ENCODE measurements around the gene CBLN3. TPM values are rescaled to one million over a fixed set of nuclear protein-coding genes. Genes with fewer than 3 reads are reported as not detected.
A peak's percentile ranks its signal among the peaks of the same experiment; 100 is the strongest.

The CBLN3 gene
- total RNA-seq, 4 donors from 2014 or later, result 0.79 to 9.7 (median 1.6) TPM

DNA sequence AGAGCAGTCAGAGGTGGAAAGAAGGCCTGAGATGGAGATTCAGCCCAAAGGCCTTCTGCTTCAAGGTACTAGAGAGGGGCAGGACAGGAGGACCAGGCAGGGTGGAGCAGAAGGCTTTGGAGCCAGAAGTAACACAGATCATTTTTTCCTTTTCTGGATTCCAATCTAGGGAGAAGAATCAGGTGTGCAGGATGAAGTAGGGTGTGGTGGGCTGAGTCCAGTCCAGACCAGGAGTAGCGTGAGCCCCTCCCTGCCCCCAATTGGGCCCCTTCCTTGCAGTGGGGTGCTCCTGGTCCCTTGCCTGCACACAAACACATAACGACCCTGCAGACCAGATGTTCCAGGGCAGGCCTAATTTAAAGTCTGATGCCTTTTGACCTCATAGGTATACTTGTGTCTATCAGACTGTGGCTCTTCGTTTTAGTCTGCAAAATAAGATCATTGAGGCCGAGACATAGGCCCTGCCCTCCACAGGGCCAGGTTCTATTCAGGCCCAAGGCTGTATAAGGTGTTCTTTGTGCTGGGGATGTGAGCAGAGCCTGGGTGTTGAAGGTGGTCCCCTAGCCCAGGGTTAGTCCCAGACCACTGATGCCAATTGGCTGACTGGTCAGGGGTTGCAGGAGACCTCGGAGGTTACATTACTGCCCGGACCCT is 31.7 kb downstream of the CBLN3 start:
- in situ Hi-C loops (cut with MboI; ENCODE audit: low pct_ligation_motif_present in 1 of 4, low pct_unique_long_range_greater_than_20kb in 1 of 4, low sequenced_read_pairs in 3 of 4) (no loop called here), intact Hi-C loops (cut with DNase I; ENCODE audit: low total_unique reads) (no loop called here)
- 50% methylated on average over 6 of the region's 6 CpGs; no CpG with 5 or more reads in 1 of the 2 donors for WGBS, 2 donors (ENCODE audit: low coverage in 1 of 2)
- TF ChIP-seq POLR2AphosphoS5 (IDR thresholded peaks at IDR 0.05), result no peak
- TF ChIP-seq POLR2A (IDR thresholded peaks at IDR 0.05), result no peak
- TF ChIP-seq, protein P1, sequence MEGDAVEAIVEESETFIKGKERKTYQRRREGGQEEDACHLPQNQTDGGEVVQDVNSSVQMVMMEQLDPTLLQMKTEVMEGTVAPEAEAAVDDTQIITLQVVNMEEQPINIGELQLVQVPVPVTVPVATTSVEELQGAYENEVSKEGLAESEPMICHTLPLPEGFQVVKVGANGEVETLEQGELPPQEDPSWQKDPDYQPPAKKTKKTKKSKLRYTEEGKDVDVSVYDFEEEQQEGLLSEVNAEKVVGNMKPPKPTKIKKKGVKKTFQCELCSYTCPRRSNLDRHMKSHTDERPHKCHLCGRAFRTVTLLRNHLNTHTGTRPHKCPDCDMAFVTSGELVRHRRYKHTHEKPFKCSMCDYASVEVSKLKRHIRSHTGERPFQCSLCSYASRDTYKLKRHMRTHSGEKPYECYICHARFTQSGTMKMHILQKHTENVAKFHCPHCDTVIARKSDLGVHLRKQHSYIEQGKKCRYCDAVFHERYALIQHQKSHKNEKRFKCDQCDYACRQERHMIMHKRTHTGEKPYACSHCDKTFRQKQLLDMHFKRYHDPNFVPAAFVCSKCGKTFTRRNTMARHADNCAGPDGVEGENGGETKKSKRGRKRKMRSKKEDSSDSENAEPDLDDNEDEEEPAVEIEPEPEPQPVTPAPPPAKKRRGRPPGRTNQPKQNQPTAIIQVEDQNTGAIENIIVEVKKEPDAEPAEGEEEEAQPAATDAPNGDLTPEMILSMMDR (IDR thresholded peaks at IDR 0.05), result no peak
- no peak for TF ChIP-seq EP300 (IDR thresholded peaks at IDR 0.05; ENCODE audit: low read depth)
- Histone ChIP-seq H3K36me3 (no peaks in the 10 kb centered on the region), H3K4me3 (peak overlapping the region in 1 of 4 donors; percentile 69), H3K27ac (peak overlapping the region; percentile 74 to 84 (median 78)), H3K4me1 (peaks cover 11 to 53% (median 31%) of the 10 kb centered on the region in 4 donors), H3K9me3 (no peaks in the 10 kb centered on the region), H3K27me3 (no peaks in the 10 kb centered on the region)
- no peak for DNase-seq

DNA sequence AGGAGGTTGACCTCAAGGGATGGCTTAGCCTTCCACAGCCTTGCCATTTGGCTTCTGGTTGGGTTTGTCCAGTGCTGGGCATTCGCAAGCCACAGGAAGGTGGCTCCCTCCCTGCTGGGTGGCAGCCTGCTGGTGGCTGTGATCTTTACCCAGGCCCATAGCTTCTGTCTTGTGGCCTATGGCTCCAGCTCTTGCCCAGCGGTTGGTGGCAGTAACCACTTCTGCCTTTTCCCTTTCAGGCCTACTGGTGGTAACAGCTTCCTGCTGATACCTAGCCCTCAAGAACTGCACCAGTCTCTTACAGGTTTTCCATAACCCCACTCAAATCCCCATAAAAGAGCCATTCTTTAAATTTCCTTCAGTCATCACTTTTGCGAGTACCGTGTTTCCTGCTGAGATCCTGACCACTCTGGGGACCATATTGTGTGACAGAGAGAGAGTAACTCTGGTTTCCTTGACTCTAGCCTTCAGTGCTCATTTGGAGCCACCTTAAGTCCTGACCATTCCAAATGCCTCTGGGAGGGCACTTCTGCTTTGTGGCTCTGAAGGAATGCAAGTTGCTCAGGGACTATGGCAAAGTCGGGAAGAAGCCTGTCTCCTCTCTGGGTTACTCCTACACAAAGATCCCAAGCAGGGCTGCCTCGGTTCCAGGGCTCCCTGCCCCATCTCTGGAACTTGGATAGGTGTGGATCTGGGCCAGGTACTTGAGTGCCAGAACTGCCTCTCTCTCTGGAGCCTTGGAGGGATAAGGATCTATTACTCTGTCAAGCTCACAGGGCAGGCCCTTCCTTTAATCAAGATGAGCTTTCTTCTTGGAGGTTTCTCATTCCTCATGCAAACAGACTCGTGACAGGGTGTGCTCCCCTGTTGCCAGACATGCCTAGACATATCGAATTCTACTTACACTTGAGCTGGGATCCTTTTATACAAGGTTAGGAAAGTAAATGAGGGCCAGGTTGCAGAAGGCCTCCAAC is 33.6 kb downstream of the CBLN3 start:
- in situ Hi-C loops (cut with MboI; ENCODE audit: low pct_ligation_motif_present in 1 of 4, low pct_unique_long_range_greater_than_20kb in 1 of 4, low sequenced_read_pairs in 3 of 4), result no loop called here

DNA sequence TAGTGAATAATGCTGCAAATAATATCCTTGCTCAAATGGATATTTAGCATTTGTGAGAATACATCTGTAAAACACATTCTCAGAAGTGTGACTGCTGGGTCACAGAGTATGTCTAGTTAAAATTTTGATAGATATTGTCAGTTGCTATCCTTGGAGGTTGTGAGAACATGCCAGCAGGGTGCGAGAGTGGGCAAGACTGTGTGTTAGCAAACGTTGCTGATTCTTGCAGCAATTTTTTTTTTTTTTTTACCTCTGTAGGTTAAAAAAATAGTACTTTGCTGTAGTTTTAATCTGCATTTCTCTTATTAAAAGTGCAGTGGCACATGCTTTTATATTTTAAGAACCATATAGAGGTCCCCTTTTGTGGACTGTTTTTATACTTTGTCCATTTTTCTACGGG is 35.2 kb downstream of the CBLN3 start:
- intact Hi-C loops (cut with DNase I; ENCODE audit: low total_unique reads), result no loop called here
- in situ Hi-C loops (cut with MboI; ENCODE audit: low pct_ligation_motif_present in 1 of 4, low pct_unique_long_range_greater_than_20kb in 1 of 4, low sequenced_read_pairs in 3 of 4), result no loop called here
- DNase-seq, result no peak

More for the DNA sequence above, 33.6 kb downstream of the CBLN3 start:
- WGBS, 2 donors (ENCODE audit: low coverage in 1 of 2), result 64 to 65% methylated on average over 2 to 8 of the region's 8 CpGs
- Histone ChIP-seq H3K36me3 (no peaks in the 10 kb centered on the region), H3K4me3 (no peak overlapping the region), H3K4me1 (peaks cover 10 to 42% (median 23%) of the 10 kb centered on the region in 4 donors), H3K27ac (no peak overlapping the region), H3K27me3 (no peaks in the 10 kb centered on the region), H3K9me3 (no peaks in the 10 kb centered on the region)
- TF ChIP-seq POLR2A (IDR thresholded peaks at IDR 0.05) (no peak), POLR2AphosphoS5 (IDR thresholded peaks at IDR 0.05) (no peak), EP300 (IDR thresholded peaks at IDR 0.05; ENCODE audit: low read depth) (no peak)
- TF ChIP-seq, protein P1 (IDR thresholded peaks at IDR 0.05), result no peak
- no peak for DNase-seq
- intact Hi-C loops (cut with DNase I; ENCODE audit: low total_unique reads), result no loop called here

More for the DNA sequence above, 35.2 kb downstream of the CBLN3 start:
- Histone ChIP-seq H3K27ac (no peak overlapping the region), H3K36me3 (no peaks in the 10 kb centered on the region), H3K4me1 (peaks cover 0 to 27% (median 12%) of the 10 kb centered on the region in 4 donors), H3K27me3 (no peaks in the 10 kb centered on the region), H3K4me3 (no peak overlapping the region), H3K9me3 (no peaks in the 10 kb centered on the region)
- TF ChIP-seq EP300 (IDR thresholded peaks at IDR 0.05; ENCODE audit: low read depth) (no peak), POLR2AphosphoS5 (IDR thresholded peaks at IDR 0.05) (no peak), POLR2A (IDR thresholded peaks at IDR 0.05) (no peak)
- TF ChIP-seq, protein P1 (IDR thresholded peaks at IDR 0.05), result no peak
- WGBS, 2 donors (ENCODE audit: low coverage in 1 of 2), result 32 to 41% methylated on average over 3 of the region's 3 CpGs
